HG03097 (cell line): ENCODE data around the gene MLN.

Experiments used
- ATAC-seq: cut with Tn5 transposase; IDR thresholded peaks from one replicate; pipeline ENCODE4 v1.9.1; 2021; ENCODE audit not compliant: unreplicated experiment, low FRiP score

Gene MLN

DNA sequence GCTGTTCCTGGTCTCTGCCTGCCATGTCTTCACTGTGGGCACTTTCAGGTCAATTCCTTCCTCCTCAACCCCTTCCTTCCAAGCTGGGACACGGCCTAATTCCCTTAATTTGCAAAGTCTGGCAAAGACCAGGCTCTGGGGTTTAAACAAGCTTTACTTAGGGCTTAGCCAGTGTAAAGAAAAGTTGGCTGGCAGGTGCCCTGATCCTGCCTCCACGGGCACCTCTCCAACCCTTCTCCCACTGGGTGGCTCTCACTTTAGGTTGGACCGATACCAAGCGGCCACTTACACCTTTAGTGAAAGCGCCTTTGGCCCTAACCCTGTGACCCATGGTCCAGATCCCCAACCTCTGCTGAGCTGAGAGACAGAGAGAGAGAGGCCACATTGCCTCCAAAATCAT lies 13.7 kb upstream of the MLN start:
- no peak for ATAC-seq

DNA sequence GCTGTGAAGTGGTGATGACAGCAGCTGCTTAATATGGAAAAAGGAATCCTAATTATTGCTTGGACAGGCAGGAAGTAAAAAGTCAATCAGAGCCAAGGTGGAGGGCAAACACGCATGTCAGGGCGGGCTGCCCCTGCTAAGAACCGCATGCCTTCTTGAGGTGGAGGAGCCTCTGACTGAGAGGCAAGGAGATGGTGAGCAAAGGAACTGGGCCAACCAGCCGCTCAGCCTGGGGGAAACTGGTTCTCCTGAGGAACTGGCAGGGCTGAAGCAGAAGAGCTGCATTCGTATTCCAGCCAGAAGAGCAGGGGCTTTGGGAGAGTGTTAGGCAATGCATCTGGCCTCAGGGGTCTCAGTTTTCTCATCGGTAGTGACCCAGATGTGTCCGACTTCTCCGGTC lies 13.1 kb upstream of the MLN start:
- ATAC-seq: no peak

DNA sequence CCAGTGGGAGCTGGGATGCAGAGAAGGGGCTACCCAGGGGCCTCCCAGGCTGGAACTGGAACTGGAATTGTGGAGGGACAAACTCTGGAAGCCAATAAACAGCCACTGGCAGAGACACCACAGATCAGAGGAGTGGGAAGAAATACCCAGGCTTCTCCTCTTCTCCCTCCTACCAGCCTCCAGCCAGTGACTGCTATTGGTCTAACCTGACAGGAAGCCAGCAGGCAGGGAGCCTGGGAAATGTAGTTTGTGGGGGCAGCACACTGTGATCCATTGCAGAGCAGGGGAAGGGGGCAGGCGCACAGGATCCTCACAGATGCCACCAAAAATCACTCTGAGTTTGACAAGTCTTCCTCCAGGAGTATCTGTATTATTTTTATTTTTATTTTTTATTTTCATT lies 12.1 kb upstream of the MLN start:
- no peak for ATAC-seq

DNA sequence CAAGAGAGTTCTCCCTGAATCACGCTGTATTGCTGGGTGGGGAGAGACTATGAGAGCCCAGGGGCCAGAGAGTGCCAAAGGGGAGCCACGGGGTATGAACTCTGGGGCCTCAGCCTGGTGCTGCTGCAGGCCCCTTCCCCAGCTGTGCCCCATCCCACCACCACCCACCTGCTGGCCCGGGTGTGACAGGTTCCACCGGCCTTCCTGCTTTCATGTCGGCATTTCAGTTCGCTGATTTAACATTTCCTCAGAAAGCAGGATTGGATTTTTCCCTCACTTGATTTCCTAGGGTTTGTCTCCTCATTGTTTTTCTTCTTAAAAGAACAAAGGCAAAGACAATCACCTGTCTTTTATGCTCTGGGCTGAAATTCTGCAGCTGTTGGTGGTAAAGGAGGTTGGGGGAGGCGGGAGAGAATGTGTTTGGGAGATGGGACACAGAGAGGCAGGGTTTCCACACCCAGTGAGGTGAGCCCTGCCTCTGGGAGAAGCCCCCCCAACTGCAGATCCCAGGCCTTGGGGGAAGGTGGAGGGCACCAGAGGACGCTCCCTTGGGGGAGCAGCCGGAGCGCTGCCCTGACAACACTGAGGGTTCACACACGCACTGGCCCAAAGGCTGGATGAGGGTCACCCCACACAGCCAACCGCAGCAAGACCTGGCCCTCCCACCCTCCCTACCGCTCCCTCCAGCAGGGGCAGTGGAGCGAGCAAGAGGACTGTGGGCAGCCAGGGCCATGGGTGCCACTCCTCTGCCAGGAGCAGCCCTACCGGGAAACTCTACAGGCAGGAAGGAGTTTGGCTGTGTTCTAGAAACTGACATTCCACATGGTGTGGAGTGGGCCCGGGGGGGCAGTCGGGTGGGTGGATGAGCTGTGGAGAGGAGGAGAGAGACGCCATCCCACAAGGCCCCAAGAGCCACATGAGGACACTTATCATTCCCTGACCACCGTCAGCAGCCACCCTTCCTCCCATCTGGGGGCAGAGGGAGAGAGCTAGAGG lies 10.5 kb upstream of the MLN start:
- ATAC-seq: no peak

DNA sequence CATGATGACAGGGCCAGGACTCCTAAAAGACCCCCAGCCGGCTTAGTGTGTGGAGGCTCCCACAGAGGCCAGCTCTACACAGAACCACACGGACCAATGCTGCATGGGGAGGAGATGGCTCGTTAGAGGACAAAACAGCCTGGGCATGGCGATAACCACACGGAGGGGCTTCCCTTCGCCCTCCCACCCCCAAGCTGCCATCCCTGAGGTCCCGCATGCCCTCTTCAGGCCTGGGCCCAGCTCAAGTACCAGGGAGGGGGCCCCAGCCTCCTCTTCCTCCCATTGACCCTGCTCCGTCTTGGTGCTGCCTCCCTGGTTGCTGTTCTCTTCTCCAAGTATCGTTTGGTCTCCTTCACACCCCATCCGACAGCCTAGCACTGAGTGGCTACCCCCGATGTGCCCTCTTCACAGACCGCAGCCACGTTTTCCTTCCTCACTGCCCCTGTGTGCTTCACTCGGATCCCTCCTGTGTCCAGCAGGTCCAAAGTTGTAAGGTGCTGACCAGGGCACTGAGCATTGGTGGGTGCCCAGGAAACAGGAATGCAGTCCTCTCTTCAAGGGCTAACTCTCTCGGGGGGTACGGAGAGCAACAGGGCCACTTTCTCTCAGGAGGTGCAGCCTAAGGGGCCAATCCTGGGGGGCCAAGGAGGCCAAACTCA lies 9.6 kb upstream of the MLN start:
- ATAC-seq: no peak

DNA sequence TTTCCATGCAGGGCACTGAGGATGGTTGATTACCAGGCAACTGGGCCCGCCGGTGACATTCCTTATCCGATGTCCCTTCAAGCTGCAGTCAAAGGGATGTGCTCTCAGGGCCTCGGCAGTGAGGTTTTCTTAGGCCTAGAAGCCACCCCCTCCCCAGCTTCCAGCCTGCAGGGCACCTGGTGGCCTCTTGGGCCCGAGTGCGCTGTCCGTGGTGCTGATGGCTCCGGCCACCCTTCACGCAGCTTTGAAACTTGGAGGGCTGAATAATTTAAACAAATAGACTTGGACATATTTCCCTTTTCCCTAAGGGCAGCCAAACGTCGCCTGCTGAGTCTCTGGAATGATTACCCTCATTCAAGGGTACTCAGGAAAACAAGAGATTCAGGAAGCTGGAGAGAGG lies 8.9 kb upstream of the MLN start:
- no peak for ATAC-seq

DNA sequence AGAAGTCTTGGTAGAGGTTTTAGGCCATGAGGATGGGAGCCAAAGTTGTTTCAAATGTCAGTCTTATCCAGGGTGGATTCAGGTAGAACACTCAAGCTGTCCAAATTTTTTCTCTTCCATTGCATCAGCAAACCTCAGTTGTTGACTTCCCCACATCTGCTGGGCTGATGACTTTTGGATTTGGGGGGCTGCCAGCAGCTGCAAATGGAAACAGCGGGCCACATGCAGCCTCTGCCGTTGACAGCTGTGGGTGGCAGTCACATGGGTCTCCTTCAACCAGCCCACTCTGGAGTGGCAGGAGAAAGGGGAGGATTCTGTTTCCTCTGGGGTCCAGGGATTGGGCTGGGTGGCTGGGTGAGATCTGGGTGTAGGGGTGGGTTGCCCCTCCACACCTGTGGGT lies 5.8 kb upstream of the MLN start:
- ATAC-seq: no peak

DNA sequence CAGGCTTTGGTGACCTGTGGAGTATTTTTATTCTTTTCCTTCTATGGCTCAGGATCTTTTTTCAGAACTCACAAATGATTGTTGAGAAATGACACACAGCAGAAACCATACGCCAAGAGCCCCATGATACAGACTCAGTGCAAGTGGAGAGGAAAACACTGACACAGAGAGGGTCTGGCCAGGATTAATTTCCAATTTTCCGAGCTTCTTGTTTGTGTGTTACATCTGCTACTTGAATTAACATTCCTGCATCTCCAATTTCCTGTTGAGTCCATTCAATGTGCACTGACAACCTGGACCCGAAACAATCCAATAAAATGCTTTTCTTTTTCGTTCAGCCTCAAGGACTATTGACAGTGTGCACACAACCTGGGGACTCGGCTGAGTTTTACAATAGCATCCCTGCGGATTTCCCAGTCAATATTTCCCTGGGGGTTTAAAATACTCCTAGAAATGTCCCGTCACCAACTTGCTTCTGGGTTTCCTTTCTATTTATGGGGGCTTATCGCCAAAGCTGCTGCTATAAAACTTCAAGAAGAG lies 4.9 kb upstream of the MLN start:
- ATAC-seq: no peak

DNA sequence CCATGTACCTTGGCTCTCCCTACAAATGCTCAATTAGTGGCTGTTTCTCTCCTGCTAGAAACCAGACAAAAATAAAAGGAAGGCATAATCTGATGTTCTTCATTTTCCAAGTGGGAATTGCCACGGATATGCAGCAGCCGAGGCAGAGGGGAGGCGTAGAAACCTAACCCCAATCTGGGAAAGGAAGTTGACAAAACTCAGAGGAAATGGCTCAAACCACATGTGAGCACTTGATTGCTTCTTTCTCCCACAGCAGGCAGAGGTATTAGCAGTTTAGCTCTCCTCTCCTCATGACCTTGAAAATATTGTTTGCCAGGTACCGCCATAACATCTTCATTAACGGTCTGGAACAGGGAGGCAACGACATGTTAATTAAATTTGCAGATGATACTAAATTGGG lies 3.8 kb upstream of the MLN start:
- no peak for ATAC-seq

DNA sequence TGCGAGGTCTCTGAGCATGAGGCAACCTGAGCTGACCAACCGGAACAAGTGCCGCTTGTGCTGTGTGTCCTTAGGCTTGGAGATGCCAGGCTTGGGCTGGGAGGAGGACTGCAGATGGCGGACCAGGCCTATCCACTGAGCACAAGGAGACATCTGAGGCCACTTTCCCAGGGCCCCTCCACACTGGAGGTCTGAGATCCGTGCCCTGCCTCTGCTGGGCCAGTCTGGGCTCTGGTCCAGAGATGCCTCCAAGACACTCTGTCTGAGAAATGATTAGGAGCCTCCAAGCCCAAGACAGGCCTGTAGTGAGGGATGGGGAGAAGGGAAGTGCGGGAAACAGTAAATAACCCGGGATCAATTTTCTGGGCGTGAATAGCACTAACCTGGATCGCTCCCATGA lies 3.0 kb upstream of the MLN start:
- ATAC-seq: no peak

DNA sequence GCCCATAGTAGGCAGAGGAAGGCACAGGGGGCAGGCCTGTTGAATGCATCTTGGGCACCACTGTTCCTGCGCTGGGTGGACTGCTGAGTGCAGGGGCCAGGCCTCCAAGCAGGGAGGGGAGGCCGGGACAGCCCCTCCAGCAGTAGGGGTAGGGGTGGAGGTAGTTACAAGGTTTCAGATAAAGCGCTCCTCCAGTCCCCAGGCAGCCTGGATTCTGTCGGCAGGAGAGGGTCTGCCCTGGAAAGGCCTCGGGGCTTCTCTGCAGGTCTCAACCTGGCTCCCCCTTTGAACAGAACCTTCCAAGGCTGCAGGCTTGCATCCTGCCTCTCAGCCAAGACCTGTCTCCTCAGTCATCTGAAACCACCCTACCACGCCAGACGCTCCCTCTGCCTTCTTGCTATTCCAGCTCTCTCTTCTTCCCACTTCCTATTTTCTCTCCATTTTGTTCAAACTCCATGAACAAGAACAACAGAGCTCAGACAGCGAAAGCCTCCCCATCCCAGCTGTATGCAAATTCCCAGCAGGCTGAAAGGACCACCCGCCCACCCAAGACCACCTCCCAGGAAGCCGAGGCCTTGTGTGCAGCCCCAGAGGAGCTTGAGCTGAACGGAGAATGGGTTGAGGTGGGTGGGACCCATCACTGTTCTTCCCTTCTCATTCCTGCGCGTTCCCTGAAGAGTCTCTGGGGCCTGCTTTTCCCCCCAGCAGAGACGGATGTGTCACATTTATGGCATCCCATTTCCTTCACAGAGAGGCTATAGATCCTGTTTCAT lies 1.4 kb downstream of the MLN start:
- ATAC-seq: no peak

DNA sequence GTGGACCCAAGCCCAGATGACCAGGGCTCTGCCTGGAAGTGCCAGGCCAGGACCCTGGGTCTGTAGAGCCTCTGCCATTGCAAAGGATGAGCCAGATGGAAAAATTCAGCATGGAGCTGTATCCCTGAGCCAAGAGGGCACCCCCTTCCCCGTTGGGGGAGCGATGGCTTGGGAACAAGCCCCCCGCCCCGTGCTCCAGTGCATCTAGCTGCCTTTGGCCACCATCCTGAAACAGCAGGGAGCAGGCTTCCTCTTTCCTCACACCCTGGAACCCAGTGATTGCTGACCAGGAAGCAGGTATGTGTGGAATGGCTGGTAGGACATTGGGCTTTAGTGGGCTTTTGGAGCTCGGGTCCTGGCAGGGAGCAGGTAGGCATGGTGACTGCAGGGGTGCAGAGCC lies 2.2 kb downstream of the MLN start:
- no peak for ATAC-seq

DNA sequence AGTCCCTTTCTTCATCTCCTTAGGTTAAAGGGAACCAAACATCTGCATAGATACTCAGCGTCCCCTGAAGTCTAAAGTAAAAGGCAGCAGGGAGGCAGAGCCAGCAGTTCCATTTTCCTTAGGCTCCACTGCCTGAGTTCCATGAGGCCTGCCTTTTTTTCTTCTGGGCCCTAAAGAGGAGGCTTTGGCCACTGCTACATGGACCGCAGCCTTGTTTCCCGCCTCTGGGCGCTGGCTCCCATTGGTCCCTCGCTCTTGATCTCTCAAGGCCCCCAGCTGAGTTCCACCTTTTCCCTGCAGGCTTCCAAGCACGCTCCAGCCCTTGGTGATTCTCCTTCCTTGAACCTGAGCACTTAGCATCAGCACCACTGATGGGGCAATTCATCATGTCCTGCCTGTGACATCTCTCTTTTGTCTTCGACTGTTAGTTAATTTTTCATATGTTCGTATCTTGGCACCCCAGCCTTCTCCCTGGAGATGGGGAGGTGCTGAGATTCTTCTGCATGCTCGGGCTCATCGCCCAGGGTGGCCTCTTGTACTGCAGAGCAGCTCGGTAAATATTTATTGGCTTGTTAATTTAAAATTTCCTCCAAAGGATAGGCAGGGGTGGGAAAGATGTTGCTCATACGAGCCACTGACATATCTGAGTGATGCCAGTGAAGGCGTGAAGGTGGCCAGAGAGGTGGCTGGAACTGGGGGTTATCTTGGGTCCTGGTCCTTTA lies 3.4 kb downstream of the MLN start:
- no peak for ATAC-seq

DNA sequence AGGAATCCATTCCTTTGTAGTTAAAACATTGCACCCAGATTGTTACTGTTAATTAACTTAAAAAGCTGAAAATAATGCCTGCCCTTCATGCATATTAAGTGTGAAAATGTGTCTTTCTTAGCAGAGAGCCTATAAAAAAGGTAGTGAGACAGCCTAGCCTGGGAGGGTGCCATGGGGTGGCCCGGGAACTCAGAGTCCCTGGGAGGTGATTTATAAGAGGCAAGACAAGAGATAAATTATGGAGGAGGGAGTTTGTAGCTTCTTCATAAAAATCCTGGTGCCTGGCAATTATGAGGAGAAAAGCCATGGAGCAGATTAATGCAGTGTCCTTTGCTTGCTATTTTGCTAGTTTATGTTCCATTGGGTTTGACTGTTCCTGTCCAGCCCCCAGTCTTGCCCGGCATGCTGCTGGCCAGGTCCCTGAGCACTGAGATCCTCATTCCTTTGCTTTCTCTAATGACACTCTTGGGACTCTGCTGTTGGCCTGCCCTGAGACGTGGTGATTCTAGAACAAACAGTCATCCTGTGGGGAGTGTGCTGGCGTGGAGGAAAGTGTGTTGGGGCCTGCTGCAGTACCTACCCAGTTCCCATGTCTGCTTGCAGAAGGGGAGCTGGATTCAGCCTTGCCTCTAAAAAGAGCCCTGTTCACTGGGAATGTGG lies 4.2 kb downstream of the MLN start:
- no peak for ATAC-seq

DNA sequence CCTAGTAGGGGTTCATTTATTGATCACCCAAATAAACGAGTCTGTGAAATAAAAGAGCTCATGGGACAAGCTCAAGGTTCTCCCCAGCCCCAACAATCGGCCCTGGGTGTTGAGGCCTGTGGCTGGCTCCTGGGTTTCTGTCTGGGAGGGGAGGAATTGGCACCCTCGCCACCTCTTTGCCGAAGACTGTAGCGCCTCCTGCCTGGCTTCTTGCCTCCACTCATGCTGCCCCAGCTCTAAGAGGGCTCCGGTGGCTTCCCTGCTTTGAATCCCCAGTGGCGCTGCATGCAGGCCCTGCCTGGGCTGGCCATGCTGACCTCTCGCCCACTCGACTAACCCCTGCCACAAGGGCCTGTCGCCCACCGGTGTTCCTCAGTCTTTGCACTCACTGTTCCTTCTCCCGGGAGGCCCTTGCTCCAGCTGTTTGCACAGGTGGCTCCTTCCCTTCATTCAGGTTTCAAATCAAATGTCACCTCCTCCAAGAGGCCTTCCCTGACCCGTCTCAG lies 5.4 kb downstream of the MLN start:
- ATAC-seq: no peak

DNA sequence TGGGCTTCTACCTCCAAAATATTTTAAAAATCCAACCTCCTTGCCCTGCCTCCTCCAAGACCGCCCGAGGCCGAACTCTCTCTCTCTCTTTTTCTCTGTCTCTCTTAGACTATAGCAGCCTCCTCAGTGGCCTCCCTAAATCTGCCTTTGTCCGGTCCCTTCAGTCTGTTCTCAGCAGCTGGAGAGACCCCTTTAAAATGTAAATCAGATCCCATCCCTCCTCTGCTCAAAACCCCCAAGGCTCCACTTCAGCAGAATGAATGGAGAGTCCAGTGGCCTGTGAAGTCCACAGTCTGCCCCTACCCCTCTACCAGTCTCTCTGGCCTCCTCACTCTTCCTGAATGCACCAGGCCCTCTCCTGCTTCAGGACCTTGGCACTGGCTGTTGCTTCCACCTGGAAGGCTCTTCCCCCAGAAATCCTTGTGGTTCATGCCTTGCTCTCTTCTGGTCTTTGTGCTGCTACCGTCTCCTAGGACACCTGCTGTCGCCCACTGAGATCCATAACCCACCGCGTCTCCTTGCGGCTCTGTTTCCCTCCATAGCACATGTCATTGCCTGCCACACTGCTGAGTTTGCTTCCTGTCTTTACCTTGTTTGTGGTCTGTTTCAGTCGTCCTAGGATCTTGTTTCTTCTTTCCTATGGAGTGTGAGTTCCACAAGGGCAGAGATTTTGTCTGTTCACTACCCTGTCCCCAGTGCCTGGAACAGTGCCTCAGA lies 6.0 kb downstream of the MLN start:
- ATAC-seq: no peak

DNA sequence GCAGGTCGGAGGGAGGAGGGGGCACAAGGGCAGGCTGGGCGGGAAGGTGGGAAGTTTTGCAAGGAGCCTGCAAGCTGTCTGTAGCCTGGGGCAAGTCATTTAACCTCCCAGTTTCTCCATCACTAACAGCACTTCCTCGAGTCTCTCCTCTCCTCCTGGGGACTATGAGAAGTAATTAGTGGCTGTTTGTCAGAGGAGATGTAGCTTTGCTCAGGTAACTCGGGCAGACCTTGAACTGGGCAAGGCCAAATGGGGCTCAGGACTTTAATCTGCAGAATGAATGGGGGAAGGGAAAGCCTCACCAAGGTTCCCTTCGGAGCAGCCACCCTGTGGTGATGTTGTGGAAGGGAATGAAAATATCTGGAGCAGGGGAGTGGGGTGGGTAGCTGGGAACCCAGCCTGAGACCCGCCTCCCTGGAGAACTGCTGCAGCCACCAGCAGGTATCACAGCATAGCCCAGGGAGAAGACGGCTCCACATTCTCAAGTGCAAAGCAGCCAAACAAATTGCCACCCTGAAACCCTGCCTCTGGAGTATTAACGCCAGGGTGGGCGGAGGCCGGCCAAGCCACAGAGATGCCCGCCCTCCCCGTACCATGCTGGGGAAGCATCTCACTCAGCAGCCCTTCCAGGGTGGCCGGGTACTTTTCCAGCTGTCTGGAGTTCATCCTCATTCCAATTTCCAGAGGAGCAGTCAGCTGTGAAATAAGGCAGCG lies 8.7 kb downstream of the MLN start:
- no peak for ATAC-seq

DNA sequence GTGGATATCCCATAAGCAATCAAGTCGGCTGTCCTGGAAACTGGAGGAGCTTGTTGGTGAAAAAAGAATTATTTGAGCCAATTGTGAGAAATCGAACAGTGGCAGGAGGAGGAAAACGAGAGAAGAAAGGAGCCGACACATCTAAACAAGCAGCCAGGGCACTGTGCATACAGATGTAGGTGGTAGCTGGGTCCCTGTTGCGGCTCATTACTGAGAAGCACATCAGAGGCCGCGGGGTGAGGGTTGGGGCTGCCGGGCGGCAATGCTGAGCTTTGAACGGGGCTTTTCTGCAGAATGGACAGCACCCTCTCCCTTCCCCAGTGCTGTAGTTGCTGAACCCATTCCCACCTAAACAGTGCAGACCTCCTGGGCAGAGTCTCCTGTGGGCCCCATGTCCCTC lies 10.8 kb downstream of the MLN start:
- ATAC-seq: no peak
